ENCODE results near the gene FAM89B.

Gene FAM89B

DNA sequence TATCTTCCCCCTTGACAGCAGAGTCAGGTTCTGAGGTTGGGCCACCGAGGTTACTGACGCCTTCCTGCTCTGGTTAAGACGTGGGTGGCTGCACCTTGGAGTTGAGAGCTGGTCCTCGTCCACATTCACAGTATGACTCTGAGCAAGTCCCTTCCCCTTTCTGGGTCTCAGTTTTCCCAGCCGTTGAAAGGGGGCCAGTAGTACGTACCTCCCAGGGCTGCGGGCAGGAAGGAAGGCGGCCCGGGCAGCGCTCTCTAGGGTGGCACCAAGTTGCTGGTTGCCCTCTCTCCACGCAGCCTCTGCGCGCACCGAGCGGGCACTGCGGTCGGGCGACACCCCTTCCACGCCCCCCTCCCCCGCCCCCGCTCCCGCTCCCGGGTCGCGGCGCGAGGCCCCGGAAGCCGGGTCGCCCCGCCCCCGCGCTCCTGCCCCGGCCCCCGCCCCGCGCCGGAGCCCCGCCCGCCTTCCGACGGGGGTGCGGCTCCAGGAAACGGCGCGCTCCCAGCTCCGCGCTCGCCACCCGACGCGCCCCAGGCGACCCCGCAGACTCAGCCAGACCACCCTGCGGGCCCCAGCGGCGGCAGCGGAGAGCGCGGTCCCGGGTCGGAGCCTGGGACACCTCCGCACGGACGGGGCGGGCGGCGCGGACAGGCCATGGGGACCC is 3.4 kb downstream of the FAM89B start, which contains the start of gene EHBP1L1:
Gene EHBP1L1 (plus strand): TSS at position 486 of the 664 bp plus-strand sequence. CDS start 250 bp downstream, outside the sequence.
- DNase-seq: no peak

DNA sequence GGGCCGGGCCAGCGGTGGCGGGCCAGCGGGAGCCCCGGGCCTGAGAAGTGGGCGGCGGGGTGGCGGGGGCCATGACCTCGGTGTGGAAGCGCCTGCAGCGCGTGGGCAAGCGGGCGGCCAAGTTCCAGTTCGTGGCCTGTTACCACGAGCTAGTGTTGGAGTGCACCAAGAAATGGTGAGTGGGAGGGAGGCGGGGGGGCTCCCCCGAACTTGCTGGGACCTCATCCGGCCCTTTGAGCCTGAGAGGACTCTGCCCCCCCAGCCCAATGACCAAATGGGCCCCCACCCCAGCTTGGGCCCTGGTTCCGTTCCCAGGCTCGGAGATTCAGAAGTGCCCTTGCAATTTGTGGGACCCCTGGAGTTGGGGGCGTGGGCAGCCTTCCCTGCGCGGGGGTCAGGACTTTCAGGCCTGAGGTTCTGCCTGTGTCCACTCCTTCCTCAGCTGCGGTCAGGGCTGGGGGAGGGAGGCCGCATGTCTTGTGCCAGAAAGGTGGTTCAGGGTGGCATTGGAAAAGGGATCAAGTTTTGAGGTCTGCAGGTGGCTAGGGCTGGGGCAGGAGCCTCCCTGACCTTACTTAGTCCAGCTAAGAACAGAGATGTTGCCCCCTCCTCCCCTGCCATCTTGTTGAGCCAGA is 4.0 kb downstream of the FAM89B start:
- DNase-seq: no peak

DNA sequence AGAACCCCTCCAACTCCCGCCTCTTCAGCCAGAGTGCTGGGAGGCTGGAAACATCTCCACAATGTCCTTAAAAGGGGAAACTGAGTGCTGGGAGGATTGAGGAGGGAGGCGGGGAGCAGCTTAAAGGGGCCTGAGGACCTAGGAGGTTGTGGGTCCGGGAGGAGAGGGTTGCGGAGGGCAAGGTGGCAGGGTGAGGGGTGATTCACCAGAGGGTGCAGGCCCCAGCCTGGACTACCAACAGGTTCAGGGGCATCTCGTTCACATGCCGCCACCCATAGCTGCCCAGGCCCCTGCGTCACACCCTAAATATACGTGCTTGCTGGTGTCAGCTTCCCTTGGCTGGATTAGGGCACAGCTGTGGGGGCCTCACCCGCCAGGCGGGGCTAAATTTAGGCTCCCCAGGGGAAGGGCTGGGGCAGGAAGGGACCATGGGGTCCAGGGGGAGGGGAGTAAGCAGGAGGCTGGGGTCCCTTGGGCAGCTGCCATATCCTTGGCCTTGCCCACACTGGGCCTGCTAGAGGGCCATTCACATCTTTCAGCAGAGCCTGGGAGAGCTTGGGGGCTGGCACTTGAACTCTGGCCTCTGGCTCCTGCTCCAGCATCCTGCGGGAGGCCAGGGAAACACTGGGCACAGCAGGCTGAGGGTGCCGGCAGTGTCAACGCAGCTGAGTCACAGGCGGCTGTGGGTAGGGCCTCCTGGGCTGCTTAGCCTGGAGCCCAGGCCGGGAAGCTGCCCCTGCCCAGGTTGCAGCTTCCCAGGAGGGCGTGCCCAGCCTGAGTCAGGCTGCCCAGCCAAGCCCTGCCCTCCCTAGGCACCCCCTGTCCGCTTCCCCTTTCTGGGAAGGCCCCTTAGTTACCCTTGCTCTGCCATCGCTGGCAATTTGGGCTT is 4.8 kb downstream of the FAM89B start:
- no peak for DNase-seq

DNA sequence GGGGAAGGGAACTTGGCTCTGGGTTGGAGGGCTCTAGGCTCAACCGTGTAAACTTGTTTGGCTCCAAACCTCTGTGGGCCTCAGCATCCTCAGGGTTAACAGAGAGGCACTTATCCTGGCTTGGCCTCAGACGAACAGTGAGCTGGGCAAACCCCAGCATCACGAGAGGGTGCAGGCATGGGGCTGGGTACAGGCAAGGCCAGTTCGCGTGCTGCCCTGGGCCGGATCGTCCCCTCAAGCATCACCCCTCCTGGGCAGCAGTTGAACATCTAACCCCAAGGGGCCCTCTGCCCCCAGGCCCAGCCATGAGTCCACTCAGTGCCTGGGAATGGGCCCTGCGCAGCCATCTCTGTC is 5.4 kb downstream of the FAM89B start:
- no peak for DNase-seq

DNA sequence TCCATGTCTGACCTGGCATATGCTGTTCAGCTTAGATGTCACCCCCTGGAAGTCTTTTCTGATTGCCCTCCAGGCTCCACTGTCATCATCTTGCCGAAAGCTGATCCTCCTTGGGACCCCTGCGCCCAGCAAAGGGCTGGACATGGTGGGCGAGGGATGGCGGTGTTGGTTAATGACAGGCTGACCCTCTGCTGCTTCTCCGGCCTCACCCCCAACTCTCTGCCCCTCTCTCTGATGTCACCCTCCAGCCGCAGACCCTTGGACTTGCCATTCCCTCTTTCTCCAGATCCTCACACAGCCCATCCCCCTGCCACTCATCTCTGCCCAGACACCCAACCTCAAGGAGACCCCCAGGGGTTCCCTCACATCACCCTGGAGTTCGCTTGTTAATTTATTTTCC is 5.8 kb downstream of the FAM89B start:
- DNase-seq: no peak

DNA sequence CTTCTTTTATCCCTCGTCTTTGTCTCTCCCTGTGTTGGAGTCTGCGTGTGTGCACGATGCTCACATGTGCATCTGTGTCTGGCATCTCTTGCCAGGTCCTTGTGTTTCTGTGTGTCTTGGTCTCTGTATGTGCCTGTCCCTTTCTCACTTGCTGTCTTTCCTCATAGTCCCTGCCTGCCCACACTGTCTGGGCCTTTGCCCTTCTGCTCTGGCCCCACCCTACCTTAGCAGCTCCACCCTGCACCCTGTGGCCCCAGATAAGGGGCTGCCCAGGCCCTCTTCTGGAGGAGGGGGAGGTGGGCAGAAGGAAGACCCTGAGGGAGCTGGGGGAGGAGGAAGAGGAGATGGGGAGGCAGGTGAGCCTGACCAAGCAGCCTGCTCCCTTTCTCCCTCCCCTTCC is 6.3 kb downstream of the FAM89B start:
- DNase-seq: no peak

DNA sequence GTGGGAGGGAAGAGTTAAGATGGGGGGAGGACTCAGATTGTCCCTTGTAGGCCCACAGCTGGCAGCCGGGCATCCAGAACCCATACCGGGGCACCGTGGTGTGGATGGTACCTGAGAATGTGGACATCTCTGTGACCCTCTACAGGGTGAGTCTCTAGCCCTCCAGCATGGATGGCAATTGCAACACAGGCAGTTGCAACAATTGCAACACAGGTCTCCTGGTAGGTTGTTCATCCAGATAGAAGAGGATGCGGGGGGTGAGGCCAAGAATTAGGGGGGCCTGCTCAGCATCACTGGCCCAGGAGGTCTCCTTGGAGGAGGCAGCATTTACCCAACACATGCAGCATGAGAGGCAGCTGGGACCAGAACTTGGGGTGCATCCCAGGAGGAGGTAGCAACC is 7.0 kb downstream of the FAM89B start:
- no peak for DNase-seq

DNA sequence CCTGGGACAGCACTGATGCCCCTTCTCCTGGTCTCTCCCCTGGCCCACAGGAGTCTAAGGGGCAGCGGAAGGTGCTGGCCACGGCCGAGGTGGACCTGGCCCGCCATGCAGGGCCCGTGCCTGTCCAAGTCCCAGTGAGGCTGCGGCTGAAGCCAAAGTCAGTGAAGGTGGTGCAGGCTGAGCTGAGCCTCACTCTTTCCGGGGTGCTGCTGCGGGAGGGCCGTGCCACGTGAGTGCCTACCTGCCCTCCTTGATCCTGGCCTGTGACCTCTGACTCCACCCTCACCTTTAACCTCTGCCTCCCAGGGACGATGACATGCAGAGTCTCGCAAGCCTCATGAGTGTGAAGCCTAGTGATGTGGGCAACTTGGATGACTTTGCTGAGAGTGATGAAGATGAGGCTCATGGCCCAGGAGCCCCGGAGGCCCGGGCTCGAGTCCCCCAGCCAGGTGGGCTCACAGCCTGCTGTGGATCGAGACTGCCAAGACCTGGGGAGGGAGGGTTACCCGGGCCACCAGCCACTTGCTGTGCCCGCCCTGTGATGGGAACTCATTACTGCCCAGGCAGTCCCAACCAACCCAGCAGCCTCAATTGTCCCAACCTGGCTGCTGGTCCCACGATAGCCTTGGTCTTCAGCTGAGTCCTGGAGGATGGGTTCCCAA is 7.8 kb downstream of the FAM89B start:
- DNase-seq: no peak

DNA sequence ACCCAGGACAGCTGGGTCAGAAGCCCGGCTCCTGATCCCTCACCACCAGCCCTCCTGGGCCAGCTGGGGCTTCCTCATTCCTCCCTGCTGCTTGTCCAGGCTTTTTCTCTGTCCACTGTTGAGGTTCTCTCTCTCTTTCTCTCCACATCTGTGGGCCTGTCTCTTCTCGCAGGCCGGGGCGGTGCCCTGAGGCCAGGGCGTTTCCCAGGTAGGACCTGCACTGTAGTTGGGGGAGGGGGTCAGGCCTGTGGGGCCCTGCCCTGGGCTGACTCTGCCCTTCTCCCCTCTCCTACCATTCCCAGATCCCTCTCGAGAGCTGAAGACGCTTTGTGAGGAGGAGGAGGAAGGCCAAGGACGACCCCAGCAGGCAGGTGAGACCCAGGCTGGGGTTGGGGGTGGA is 8.4 kb downstream of the FAM89B start:
- no peak for DNase-seq

DNA sequence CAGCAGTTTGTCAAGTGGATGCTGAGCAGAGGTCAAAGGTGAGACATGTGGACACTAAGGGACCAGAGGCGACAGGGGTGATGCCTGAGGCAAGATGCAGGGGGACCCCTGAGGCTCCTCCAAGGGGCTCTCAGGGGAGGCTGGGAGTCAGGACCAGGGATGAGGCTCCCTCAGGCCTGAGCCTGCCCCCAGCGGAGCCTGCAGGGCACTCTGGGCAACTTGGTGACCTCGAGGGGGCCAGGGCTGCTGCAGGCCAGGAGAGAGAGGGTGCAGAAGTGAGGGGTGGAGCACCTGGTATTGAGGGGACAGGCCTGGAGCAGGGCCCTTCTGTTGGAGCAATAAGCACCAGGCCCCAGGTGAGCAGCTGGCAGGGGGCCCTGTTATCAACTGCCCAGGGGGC is 9.6 kb downstream of the FAM89B start:
- DNase-seq: no peak

DNA sequence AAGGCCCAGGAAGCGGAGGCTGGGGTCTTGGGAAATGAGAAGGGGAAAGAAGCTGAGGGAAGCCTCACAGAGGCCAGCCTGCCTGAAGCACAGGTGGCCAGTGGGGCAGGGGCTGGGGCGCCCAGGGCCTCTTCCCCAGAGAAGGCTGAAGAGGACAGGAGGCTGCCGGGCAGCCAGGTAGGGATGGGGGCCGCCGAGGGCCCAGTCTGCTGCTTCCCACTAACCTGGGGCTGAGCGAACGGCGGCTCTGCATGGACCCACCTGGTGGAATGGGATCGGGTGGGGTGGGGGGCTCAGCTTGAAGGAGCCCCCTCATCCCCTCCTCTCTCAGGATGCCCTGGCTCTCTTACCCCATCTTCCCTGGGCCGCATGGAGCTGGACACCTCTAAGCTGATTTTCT is 11.3 kb downstream of the FAM89B start:
- no peak for DNase-seq

DNA sequence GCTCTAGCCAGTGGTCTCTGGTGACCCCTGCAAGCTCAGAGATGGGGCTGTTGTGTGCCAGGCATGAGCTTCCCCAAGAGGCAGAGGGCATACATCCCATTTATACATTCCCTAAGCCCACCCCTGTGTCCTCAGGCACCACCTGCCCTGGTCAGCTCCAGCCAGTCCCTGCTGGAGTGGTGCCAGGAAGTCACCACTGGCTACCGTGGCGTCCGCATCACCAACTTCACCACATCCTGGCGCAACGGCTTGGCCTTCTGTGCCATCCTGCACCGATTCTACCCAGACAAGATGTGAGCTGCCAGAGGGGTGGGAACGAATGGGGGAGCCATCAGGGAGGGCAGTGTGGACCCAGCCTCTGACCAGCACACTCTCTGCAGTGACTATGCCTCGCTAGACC is 11.8 kb downstream of the FAM89B start:
- no peak for DNase-seq

DNA sequence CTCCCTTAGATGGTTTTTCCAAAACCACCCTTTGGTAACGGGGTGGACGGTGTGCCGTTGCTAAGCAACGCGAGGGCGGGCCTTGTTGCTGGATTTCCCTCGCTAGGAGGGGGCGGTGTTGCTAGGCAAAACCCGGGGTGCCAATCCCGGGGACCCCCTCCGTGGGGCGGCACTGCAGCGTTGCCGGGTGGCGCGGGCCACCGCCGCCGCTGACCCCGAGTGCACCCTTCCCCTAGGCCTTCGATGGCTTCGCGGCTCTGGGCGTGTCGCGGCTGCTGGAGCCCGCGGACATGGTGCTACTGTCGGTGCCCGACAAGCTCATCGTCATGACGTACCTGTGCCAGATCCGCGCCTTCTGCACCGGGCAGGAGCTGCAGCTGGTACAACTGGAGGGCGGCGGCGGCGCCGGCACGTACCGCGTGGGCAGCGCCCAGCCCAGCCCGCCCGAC is 12.4 kb downstream of the FAM89B start:
- no peak for DNase-seq

DNA sequence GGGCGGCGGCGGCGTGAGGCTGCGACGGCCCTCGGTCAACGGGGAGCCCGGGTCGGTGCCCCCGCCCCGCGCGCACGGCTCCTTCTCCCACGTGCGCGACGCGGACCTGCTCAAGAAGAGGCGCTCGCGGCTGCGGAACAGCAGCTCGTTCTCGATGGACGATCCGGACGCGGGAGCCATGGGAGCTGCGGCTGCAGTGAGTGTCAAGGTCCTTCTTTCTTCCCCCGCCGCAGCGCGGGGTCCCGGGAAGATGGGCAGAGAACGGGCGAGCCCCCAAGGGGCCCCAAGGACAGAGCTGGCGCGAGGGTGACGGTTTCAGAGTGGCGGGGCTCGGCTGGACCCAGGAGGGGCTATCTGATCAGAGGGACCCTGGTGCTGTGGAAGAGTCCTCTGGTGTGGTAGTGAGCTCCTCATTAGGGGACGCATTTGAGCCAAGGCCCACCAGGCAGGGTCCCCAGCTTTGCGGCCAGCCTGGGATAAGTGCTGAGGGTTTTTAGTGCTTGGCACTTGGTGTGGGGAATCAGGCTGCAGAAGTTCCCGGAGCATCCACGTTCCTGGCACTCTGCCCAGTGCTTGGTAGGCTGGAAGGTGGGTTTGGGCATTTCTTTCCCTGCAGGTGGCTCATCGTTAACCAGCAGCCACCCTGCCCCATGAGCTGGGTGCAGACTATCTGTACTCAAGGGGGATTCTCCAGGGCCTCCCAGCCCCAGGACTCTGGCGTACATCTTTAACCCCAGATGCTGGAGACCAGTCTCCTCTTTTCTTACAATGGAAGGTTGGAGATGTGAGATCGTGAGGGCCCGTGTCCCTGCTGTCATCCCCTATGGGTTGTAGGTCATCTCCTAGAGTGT is 13.3 kb downstream of the FAM89B start:
- DNase-seq: no peak

DNA sequence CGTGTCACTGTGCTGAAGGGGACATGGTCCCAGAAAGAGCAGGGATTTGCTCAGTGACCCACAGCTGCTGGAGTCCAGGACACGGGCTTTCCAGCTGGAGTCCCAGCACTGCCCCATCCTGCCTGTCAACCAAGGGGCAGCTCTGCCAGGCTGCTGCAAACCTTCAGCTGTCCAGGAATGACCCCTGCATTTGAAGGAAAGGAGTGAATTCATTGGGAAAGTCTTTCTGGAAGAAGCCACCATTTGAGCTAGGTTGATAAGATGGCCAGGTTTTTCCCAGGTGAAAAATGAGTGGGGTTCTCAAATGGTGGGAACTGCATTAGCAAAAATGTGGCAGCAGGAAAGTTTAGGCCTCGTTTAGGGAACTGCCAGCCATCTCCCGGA is 13.9 kb downstream of the FAM89B start:
- DNase-seq: no peak

DNA sequence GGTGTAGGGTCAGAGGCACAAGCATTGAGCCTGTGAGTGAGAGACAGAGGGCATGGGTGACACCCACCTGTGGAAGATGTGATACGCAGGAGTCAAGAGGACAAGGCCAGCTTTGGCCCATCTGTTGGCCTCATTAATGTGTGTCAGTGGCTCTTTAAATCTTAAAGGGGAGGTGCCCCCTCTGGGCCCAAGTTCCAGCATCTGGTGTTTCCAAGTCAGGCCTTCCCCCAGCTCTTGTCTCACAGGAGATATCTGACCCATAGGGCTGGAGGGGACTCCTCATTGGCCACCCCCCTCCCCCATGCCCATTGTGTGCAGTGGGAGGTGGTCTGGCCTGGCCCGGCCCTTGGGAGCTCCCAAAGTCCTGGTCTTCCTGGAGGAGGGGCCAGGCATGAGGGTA is 14.3 kb downstream of the FAM89B start:
- DNase-seq: no peak

DNA sequence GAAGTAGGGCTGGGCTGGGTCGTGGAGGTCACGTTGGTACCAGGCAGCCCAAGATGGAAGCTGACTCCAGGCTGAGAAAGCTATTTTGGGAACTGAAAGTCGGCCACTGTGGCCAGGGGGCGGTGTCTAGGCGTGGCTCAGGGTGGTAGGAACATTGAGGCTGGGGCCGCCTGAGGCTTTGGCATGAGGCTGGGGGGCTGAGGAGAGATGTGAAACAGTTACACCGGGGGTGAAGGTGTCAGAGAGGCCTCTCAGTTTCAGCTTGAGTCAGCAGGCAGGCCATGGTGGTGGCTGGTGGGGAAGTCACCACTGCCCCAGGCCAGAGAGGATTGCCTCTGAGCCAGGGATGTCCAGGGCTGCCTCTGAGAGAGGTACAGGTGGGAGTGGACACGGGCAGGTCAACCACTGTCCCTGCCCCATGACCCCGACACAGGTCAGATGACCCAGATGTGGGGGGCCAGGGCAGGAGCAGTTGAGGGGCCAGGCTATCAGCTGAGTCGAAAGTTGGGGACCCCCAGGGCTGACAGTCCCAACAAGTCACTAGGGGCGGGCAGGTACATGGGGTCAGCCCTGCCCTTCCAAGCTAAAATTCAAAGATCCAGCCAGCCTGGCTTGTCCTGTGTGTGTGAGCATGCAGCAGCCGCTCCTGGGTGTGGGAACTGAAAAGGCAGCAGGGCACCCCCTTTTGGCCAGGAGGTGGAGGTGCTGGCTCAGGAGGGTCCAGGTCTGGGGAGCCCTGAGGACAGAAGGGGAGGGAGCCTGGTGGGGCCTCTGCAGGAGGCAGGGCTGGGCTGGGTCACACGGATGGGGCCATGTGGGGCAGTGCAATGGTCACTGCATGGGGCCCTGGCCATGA is 16.1 kb downstream of the FAM89B start:
- DNase-seq: no peak

DNA sequence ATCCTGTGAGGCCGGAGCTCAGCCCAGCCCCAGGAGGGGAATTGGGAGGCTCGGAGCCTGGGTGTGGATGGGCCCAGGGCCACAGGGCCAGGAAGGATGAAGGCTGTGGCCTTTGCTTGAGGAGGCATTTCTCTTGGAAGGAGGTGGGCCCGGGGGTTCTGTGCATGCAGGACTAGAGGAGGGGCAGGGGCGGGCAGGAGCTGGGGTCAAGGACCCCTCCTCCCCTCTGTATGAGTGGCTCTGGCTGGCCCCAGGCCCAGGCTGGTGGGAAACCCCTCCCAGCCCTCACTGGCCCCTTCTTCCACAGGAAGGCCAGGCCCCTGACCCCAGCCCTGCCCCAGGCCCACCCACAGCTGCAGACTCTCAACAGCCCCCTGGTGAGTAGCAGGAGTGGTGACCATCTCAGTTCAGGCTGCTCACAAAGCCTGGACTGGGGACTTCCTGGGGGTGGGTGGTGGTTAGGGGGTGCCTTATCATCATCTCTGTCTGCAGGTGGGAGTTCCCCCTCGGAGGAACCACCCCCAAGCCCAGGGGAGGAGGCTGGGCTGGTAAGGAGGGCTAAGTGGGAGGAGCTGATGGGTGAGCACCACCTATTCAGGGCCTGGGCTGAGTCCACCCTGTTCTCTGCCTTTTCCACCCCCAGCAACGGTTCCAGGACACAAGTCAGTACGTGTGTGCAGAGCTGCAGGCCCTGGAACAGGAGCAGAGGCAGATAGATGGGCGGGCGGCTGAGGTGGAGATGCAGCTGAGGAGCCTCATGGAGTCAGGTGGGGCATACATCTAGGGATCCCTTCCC is 17.3 kb downstream of the FAM89B start:
- DNase-seq: no peak

DNA sequence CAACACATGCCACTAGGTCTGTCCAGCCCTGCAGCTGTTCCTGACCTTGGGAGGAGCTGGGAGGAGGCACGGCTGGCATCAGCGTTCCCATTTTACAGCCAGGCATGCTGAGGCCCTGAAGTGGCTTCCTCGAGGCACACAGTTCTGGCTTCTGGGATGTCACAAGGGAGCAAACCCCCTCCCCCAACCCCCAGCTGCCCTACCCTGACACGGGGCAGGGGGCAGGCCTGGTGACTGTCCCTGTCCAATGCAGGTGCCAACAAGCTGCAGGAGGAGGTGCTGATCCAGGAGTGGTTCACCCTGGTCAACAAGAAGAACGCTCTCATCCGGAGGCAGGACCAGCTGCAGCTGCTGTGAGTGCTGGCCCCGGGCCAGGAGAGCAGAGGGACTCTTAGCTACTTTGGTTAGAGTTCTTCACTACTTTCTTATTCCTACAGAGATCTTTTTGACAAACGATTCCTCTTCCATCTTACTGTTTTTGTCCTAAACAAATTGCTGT is 18.0 kb downstream of the FAM89B start:
- DNase-seq: no peak
